T-helper 1 cell (primary cell): Measurements from ENCODE around the gene ACAT1.
"Not testable (repeated sequence)": the region's sequence is repeated elsewhere in the genome, so short reads cannot be mapped to it uniquely, and the experiment has no call there.

Experiments
- DNase-seq, 5 donors: peaks; one replicate each; pipeline ENCODE4 v3.0.0-alpha.2; 2012 to 2020
- total RNA-seq, 4 donors: gene quantifications; one replicate each; lab custom pipeline; 2026; lab: John Stamatoyannopoulos, UW

ACAT1 gene
- 11.2 to 22.8 (median 20.1) reads per million in 4 donors for total RNA-seq

DNA sequence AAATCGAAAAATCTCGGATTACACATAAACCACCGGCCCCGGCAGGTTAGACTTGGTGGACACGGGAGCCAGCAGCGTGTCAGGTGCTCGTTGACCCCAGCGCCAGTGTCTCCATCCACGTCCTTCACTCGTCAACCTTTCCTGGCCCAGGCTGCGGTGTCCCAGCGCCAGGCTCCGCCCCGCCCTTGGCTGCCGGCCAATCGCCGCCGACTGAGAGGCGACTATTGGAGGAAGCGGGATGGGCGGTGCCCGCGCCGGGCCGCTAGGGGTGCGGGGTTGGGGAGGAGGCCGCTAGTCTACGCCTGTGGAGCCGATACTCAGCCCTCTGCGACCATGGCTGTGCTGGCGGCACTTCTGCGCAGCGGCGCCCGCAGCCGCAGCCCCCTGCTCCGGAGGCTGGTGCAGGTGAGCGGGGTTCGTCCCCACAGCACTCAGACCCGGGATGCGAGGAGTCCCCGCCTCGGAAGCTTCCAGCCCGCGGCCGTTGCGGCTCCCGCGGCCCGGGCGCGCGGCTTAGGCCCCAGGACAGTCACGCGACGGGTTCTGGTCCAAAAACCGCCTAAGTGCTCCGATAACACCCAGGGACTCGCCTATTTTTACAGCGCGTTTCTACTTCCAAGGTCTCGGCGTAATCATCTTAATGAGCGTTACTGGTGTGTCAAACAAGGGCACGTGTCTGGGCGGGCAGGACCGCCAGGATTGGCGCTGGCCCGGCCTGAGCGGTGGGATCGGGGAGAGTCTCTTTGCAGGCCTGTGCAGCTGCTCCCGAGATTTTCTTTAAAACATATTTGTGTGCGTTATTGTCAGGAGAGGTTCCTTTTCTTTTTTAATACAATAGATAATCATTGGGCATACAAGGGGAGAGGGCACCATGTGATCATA is at the start of gene ACAT1:
Gene ACAT1, plus strand, starts transcription at position 294 of the 882 bp plus-strand sequence. Its CDS starts 40 bp downstream, at position 334.
- DNase-seq = peak; percentile 90 to 95 (median 93)

DNA sequence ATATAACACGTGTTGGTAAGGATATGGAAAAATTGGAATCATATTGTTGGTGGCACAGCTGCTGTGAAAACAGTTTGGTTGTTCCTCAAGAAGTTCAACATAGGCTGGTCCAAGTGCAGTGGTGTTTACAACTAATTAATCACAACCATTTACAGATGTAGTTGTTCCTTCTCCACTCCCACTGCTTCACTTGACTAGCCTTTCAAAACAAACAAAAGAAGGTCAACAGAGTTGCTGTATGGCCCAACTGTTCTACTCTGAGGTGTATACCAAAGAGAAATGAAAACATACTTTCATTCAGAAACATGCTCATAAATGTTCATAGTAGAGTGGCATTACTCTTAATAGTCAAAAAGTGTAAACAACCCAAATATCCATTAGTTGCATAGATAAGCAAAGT is 36.6 kb upstream of the ACAT1 start:
- DNase-seq = no peak

DNA sequence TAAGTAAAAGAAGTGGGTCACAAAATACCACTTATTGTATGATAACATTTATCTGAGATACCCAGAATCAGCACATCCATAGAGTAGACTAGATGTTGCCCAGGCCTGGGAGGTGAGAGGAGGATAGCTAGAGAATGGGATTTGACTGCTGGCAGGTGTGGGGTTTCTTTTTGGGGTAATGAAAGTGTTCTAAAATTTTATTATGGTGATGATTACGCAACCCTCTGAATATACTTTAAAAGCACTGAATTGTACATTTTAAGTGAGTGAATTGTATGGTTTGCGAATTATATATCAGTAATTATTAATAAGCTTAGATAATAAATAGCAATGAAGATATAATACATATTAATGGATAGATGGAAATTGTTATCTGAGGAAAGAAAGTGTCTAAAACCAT is 35.7 kb upstream of the ACAT1 start:
- no peak for DNase-seq

DNA sequence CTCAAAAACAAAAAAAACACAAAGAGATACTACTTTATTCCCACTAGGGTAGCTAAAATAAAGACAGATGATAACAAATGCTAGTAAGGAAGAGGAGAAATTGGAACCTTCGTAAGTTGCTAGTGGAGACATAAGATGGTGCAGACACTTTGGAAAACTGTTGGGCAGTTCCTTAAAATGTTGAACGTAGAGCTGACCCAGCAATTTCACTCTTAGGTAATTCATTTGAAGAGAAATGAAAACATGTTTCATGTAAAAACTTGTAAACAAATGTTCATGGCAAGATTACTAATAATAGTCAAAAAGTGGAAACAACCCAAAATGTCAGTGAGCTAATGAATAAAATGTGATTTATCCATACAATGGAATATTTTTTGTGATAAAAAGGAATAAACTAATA is 29.2 kb upstream of the ACAT1 start:
- no peak for DNase-seq

DNA sequence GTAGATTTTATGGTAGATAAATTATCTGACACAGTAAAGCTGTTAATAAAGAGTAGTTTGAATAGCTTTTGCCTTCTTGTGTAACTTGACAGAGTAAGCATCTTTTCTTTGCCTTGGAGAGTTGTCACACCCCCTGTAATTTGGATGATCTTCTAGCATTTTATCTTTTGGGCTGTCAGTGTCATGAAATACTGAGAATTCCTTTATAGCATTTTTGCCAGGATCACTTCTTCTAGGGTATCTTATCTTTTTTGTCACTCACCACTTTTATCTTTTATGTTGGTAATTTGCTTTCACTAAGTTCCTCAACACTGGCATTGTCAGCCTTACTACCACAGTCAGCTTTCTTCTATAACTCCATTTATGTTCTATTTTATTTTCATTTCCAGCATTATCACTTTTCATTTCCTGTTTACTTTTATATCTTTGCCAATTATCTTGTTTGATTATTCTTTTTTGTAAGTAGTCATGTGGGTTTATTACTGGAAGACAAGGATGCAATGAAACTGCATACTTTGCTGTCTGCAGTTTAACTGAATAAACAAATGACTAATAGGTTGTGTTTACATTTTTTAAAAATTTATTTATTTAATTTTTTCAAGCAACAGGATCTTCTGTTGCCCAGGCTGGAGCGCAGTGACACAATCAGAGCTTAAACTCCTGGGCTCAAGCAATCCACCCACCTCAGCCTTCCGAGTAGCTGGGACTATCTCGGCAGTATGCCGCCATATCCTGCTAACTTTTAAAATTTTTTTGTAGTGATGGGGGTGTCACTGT is 28.1 kb upstream of the ACAT1 start:
- DNase-seq = no peak

DNA sequence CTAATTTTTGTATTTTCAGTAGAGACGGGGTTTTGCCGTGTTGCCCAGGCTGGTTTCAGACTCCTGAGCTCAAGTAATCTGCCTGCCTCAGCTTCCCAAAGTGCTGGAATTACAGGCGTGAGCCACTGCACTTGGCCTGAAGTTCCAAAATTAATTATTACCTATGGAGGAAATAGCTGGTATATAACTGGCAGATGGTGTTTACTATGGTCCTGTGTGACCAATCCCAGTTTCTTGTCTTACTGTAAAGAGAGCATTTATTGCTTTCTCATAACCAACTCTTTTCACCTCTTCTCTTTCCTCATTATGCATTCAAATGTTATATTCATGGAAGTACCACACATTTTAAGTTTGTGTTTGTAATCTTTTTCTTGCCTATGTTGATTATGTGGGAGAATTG is 24.2 kb upstream of the ACAT1 start:
- DNase-seq = no peak

DNA sequence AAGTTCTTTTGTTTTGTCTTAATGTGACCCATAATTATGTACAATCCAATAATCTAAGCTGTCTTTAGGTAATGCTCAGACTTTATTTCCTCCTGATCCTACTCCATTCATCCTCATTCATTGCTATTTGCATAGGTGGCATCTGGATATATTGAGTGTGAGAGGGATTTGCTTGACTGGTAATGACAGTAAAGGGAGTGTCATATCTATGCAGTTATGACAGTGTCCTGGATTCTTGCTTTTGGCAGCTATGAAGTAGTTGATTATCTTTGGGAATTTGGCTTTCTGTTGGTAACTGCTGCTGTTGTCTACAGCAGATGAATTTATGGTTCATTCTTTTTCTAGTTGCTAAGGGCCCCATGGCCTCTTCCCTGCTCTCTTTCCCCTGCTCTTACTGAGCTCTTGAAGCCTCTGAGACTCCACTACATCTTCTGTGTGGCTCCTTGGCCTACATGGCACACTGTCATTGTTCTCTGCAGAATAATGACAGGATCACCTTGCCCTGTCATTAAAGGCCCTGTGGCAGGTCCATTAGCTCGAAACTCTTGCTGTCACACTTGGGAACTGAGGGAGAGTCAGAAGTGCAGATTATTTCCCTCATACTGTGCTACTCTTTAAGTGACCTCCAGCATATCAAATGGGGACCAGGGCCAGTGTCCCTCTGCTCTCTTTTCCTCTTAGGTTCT is 20.1 kb upstream of the ACAT1 start:
- DNase-seq = no peak

DNA sequence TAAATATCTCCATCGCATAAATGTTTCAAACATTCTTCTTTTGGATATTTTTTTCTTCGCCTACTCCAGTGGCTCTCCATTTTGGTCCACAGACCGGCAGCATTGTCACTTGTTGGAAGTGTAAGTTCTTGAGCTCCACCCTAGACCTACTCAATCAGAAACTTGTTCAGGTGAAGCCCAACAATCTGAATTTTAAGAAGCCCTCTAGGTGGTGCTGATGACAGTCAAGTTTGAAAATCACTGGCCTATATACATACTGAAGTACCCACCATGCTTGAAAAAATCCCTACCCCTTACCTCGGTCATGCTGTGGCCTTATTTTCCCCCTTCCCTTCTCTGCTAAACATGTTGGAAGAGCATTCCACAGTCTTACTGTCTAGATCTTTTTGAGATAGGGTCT is 10.2 kb upstream of the ACAT1 start:
- DNase-seq = no peak

DNA sequence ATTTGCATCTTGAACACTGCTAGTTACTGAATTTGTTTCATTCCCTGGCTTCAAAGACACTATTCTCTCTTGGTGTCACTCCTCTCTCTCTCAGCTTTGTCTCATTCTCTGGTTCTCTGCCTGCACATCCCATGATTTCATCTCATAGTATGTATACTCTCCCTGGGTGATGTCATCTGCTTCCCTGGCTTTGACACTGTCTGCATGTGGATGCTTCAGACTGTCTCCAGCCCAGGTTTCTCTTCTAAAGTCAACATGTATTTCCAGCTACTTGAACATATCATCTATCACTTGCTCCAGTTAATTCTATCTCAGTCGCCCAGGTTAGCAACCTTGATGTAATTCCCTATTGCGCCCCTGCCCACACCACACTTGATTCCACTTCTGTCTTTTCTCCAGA is 9.3 kb upstream of the ACAT1 start:
- DNase-seq = no peak

DNA sequence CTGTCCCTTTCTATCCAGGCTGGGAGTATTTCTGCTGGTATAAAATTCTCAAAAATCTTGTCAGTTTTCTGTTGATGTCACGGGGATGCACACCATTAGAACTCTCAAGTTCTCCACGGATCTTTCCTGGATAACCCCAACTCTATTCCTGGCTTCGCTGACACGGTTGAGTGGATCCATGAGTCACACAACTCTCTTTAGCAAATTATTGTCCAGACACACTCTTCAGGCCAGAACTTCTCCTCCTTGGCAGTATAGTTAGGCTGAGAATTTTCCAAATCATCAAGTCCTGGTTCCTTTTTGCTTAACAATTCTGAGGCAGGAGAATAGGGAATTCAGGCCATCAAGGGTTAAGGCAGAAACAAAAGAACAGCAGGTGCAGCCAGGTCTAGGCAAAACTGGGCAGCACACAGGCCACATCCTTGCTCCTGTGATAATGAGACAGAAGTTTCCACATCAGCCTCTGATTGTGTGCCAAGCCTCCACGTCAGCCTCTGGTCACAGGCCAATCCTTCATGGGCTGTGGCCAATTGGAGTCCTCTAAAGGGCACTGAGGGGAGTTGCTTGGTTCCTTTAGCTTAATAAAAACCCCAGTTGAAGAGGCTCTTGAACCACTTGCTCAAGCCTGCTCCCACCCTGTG is 5.7 kb upstream of the ACAT1 start:
- no peak for DNase-seq

DNA sequence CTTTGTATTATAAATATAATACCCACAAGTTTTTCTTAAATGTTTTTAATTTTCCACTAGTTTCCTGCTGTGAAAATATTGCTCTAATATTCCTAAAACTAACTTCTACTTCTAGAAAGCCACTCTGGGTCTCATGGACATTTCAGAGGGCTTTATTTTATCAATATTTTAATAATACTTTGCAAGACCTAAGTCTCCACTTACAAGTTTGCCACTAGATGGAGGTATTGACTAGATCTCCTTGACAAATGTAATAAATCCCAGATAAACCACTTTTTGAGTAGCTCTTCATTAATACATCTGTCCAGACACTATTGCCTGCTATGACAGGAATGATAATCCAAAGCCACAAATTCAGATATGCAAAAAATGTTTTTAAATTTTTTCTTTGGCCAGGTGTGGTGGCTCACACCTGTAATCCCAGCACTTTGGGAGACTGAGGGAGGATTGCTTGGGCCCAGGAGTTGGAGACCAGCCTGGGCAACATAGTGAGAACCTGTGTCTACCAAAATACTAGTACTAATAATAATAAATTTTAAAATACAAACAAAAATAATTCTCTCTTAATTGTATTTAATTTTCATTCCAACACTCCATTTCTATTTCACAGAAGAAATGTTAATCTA is 3.5 kb upstream of the ACAT1 start:
- DNase-seq = peak in 1 of 5 donors; percentile 38

DNA sequence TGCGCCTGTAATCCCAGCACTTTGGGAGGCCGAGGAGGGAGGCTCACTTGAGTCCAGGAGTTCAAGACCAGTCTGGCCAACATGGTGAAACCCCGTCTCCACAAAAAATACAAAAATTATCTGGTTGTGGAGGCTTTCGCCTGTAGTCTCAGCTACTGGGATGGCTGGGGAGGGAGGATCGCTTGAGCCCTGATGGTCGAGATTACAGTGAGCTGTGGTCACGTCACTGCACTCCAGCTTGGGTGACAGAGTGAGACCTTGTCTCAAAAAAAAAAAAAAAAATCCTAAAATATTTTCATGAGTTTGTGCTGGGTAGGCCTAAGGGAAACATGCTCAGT is 462 bp upstream of the ACAT1 start:
- not testable (repeated sequence) for DNase-seq

DNA sequence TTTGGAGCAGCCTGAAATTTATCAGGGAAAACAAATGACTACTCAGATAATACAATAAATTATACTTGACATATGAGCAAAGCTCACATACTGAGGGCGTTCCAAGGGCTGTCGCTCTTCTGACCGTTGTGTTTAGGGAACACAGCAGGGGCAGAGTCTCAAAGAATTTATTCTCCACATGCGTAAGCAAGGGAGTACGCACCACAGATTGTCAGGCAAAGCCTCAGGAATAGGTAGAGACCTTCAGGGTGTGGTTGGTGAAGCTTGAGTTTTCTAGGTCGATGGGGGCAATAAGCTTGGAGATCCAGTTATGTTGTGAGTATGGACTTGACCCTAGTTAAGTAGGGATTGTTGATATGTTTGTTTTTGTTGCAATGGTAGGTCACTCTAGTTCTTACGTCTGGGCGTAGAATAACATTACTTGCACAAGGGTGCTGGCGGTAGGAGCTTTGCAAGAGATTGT is 830 bp downstream of the ACAT1 start:
- no peak for DNase-seq

DNA sequence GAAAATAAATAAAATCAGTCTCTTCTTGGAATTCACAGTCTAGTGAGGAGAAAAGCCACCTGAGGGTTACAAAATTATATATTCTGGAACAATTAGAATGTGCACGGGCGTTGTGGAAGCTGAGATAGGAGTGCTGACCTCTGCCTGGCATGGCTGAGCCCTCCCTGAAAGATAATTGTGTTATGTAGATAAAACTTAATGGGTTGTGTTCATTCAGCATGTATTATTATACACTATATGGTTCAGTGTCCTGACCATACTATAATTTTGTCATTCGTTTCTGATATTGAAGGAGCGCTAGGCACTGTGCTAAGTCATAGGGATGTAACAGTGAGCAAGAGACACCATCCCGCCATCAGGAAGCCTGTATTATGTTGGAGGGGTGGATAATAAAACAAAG is 3.7 kb downstream of the ACAT1 start:
- DNase-seq = no peak

DNA sequence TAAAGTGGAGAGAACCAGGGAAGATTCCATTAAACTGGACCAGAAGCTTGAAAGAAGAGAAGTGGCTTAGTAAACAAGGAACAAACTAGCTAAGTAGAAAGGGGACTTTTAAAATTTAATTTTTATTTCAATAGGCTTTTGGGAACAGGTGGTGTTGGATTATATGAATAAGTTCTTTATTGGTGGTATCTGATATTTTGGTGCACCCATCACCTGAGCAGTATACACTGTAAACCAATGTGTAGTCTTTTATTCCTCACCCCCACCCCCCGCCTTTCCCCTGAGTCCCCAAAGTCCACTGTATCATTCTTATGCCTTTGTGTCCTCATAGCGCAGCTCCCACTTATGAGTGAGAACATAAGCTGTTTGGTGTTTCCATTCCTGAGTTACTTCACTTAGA is 7.4 kb downstream of the ACAT1 start:
- no peak for DNase-seq

DNA sequence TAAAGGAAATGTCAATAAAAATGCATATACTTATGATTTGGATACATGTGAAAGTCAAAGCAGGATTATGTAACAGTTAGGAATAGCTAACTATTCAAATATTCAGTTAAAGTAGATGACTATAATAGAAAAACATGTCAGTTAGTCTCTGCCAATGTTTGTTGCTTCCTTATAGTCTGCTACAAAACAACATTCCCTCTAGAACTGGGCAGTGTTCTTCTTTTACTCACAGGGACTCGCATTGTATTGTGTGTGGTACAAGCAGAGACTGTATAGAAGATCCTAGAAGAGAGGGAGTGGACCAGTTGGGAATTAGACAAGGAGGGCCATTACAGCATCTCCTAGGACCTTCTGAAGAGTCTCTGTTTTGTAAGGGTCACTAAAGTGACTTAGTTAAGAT is 10.6 kb downstream of the ACAT1 start:
- no peak for DNase-seq

DNA sequence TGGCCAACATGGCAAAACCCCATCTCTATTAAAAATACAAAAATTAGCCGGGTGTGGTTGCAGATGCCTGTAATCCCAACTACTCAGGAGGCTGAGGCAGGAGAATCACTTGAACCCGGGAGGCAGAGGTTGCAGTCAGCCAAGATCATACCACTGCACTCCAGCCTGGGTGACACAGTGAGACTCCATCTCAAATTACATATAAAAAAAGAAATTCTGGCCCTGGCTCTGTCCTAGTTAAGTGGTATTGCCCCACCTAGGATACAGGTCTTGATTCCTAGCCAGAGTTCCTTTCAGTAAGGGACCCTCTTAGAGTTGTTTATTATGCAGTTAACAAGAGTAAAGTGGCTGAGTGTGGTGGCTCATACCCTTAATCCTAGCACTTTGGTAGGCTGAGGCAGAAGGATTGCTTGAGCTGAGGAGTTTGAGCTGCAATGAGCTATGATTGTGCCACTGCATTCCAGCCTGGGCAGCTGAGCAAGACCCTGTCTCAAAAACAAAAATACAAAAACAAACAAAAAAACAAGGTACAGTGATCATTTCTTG is 11.7 kb downstream of the ACAT1 start:
- not testable (repeated sequence) for DNase-seq

DNA sequence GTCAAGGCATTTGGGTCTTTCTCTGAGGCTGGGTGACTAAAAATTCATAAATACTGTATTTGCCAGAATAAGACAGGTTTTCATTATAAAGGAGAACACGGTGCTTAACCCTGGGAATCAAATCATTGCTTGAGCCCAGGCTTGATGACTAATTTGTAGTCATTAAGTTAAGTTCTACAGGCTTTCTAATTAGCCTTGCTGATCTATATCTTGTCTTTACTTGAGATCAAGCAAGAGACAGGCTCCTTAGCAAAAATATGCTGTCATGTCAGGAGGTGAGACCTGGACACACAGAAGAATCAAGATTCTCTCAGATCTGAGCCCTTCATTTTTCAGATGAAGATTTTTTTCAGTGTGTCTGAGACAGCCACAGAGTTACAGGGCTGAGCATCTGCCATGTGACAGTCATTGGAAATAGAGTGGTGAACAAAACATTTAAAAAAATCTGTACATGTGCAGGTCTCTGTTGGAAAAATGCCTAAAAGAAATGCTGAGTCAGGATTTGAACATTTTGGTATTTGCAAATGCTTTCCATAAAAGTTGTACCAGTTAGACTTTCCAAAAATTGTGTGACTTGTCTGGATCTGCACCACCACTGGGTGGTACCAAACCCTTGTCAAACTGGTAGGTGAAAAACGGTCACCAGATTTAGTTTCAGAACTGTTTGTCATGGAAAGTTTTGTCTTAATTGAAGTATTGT is 14.6 kb downstream of the ACAT1 start:
- peak in 1 of 5 donors; percentile 60 for DNase-seq

DNA sequence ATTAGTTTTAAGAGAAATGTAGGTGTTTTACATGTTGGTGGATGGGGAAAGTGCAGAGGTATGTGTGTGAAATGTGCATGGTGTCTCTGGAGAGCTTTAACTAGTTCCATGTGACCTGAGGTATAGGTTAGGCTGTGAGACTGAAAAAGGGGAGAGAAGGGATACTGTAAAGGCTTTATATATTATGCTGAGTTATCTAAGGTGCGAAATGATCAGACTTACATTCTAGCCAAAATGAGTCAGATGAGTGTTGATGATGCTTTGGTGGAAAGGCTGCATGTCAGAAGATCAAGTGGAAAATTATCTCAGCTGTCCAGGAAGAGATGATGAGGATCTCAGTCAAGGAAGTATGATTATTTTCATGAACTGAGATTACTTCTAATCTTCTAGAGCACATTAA is 15.8 kb downstream of the ACAT1 start:
- no peak for DNase-seq

DNA sequence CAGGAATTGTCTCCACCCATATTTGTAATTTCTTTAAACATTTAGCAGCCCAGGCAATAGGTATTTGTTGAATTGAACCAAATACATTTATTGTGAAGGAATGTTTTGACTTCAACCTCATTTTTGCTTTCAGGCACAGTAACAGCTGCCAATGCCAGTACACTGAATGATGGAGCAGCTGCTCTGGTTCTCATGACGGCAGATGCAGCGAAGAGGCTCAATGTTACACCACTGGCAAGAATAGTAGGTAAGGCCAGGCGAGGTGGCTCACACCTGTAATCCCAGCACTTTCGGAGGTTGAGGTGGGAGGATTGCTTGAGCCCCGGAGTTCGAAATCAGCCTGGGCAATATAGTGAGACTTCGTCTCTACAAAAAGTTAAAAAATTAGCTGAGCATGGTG is 20.9 kb downstream of the ACAT1 start:
- DNase-seq = no peak

DNA sequence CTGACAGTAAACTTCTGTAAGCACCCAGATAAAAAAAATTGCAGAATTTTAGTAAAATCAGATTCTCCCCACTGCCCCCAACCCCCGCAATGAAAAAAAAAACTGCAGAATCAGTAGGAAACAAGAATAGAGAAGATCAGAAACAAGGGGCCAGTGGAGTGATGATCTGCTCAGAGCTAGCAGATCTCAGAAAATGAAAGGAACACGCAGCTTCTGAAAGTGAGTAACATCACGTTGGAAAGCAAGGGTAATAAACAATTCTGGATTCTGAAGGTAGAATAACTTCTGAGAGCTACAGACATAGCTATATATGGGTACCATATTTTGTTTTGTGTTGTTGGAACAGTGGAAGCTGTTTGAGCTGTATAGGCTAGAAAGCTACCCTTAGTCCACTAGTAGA is 23.2 kb downstream of the ACAT1 start:
- DNase-seq = no peak
